OCI-LY1 (cell line): ENCODE results near the gene KDM5B.

Experiments
- CTCF ChIP-seq: fragments of 200-600 bp; sonication (generic), shearing (Covaris generic); IDR thresholded peaks from 2 replicates; pipeline ENCODE4 v1.5.1; 2017; ENCODE audit warnings: mild to moderate bottlenecking, antibody characterized with exemption, low read length, moderate library complexity, mixed read lengths
- EZH2 ChIP-seq: fragments of 200-600 bp; sonication (generic), shearing (Covaris generic); IDR thresholded peaks from 2 replicates; pipeline ENCODE4 v1.8.0; 2017; ENCODE audit warnings: borderline replicate concordance, mixed run types, mild to moderate bottlenecking, antibody characterized with exemption, low read length, moderate library complexity, mixed read lengths

GRCh38 chr1:202716654-202717053 is 91.6 kb downstream of the KDM5B start:
- TF ChIP-seq CTCF (no peak), EZH2 (no peak)
